Motor neuron (in vitro differentiated cells): ENCODE data around the gene SNRNP70. TPM values are rescaled to one million over a fixed set of nuclear protein-coding genes. Genes with fewer than 3 reads are reported as not detected.
"Not testable (repeated sequence)": the region's sequence is repeated elsewhere in the genome, so short reads cannot be mapped to it uniquely, and the experiment has no call there.

Source experiments
- ATAC-seq, 8 experiments: fragments of 200-7000 bp; cut with Tn5 transposase; replicated peaks in 6 of 8; 2 replicates each; pipeline ENCODE4 v1.8.0; 2021; ENCODE audit warnings: mild to moderate bottlenecking in 8 of 8, moderate library complexity in 8 of 8
- H3K27ac ChIP-seq, 2 donors: fragments of 250-450 bp; sonication (Bioruptor Pico); 2 replicates each; pipeline ENCODE4 v1.9.0; 2021; ENCODE audit warnings: antibody characterized with exemption in 2 of 2, mild to moderate bottlenecking in 2 of 2, moderate library complexity in 1 of 2
- H3K4me1 ChIP-seq, 2 donors: fragments of 250-450 bp; sonication (Bioruptor Pico); replicated peaks in 1 of 2; 2 replicates each; pipeline ENCODE4 v1.6.1; 2021; ENCODE audit warnings: antibody characterized with exemption in 2 of 2, mild to moderate bottlenecking in 2 of 2, moderate library complexity in 1 of 2
- H3K4me3 ChIP-seq, 5 donors: fragments of 250-450 bp; sonication (Bioruptor Pico); 2 replicates each; pipeline ENCODE4 v1.9.0; 2021; ENCODE audit warnings: antibody characterized with exemption in 5 of 5, mild to moderate bottlenecking in 5 of 5, moderate library complexity in 4 of 5
- WGBS, 10 experiments: fragments of 450-650 bp; shearing (Covaris generic); methylation state at CpG; one replicate each; pipeline ENCODE4 v1.0.0; 2022; 5-methylcytosine and 5-hydroxymethylcytosine counted together
- in situ Hi-C, 9 experiments: fragments of 400-800 bp; cut with MboI; loops; one replicate each; pipeline ENCODE4 v1.15.0; 2021; ENCODE audit warnings: low sequenced_read_pairs in 9 of 9, low pct_unique_long_range_greater_than_20kb in 2 of 9; ENCODE audit not compliant: unreplicated experiment in 9 of 9
- total RNA-seq, 8 experiments: library from RNA; unstranded; fragments of 300-600 nt; gene quantifications; 2 replicates each; pipeline versions ENCODE4 v1.2.3 to v1.2.4, GENCODE V29; 2022

Gene SNRNP70
- total RNA-seq, 8 experiments from 2014 or later: 101 to 312 (median 157) TPM

GRCh38 chr19:49071860-49072547, 13.2 kb upstream of the SNRNP70 start:
- Histone ChIP-seq H3K4me1 (peaks cover 0 to 3% of the 10 kb centered on the region in 2 donors), H3K27ac (no peak overlapping the region), H3K4me3 (peak overlapping the region in 4 of 5 donors; percentile 12 to 21 (median 19))
- 4 to 10% (median 5%) methylated on average over 2 to 12 of the region's 93 CpGs; no CpG with 5 or more reads in 7 of the 10 experiments for WGBS, 10 experiments
- in situ Hi-C loops: no loop called here
- peak in 6 of 8 experiments; percentile 23 to 76 (median 66) for ATAC-seq

- Histone ChIP-seq H3K4me3 (no peak overlapping the region), H3K27ac (no peak overlapping the region), H3K4me1 (peaks cover 0 to 3% of the 10 kb centered on the region in 2 donors)
- in situ Hi-C loops: no loop called here
- WGBS, 10 experiments: 43 to 87% (median 63%) methylated on average over 3 to 9 of the region's 23 CpGs
- peak in 1 of 8 experiments; percentile 58 for ATAC-seq
These were observed 11.5 kb upstream of the SNRNP70 start for GRCh38 chr19:49073514-49074378.

- H3K27ac ChIP-seq, ATAC-seq, H3K4me3 ChIP-seq, H3K4me1 ChIP-seq: not testable (repeated sequence)
- 0 to 100% methylated on average over 1 to 4 of the region's 9 CpGs; no CpG with 5 or more reads in 8 of the 10 experiments for WGBS, 10 experiments
- in situ Hi-C loops: loop anchor here in 5 of 9 experiments (25.0 kb wide), 1 partner anchor 137 kb away; no protein-coding TSS in a partner anchor
These were observed 10.4 kb upstream of the SNRNP70 start for GRCh38 chr19:49074869-49075268.

- Histone ChIP-seq H3K27ac (no peak overlapping the region), H3K4me1 (peaks cover 4 to 6% of the 10 kb centered on the region in 2 donors), H3K4me3 (no peak overlapping the region)
- WGBS, 10 experiments: 17 to 95% (median 73%) methylated on average over 2 to 3 of the region's 4 CpGs; no CpG with 5 or more reads in 3 of the 10 experiments
- in situ Hi-C loops: loop anchor here in 5 of 9 experiments (25.0 kb wide), 1 partner anchor 132 kb away; no protein-coding TSS in a partner anchor
- ATAC-seq: no peak
These were observed 4.9 kb upstream of the SNRNP70 start for GRCh38 chr19:49080392-49080791.

- no peak for ATAC-seq
- Histone ChIP-seq H3K4me1 (peaks cover 6 to 8% of the 10 kb centered on the region in 2 donors), H3K4me3 (no peak overlapping the region), H3K27ac (no peak overlapping the region)
- 33 to 60% (median 33%) methylated on average over 1 of the region's 1 CpG; no CpG with 5 or more reads in 7 of the 10 experiments for WGBS, 10 experiments
- in situ Hi-C loops: loop anchor here in 5 of 9 experiments (25.0 kb wide), 1 partner anchor 131 kb away; no protein-coding TSS in a partner anchor
These were observed 4.0 kb upstream of the SNRNP70 start for GRCh38 chr19:49081273-49081672.

GRCh38 chr19:49084206-49085019, 838 bp upstream of the SNRNP70 start:
- 35 to 100% (median 82%) methylated on average over 1 to 23 of the region's 26 CpGs for WGBS, 10 experiments
- ATAC-seq: no peak
- Histone ChIP-seq H3K4me1 (peaks cover 13 to 19% of the 10 kb centered on the region in 2 donors), H3K27ac (peak overlapping the region; percentile 75 to 83), H3K4me3 (peak overlapping the region; percentile 17 to 85 (median 27))
- in situ Hi-C loops: loop anchor here in 5 of 9 experiments (25.0 kb wide), 1 partner anchor 128 kb away; no protein-coding TSS in a partner anchor

GRCh38 chr19:49085868-49086232, 599 bp downstream of the SNRNP70 start:
- 0 to 6% (median 0%) methylated on average over 2 to 14 of the region's 14 CpGs; no CpG with 5 or more reads in 1 of the 10 experiments for WGBS, 10 experiments
- in situ Hi-C loops: loop anchor here in 5 of 9 experiments (25.0 kb wide), 1 partner anchor 126 kb away; no protein-coding TSS in a partner anchor
- peak in 1 of 8 experiments; percentile 1 for ATAC-seq
- H3K4me3 ChIP-seq: peak overlapping the region; percentile 71 to 85 (median 81)
- peaks cover 13 to 19% of the 10 kb centered on the region in 2 donors for H3K4me1 ChIP-seq
- H3K27ac ChIP-seq: peak overlapping the region; percentile 89 to 96

- whole genome bisulfite sequencing, 10 experiments: 0 to 94% (median 40%) methylated on average over 1 to 9 of the region's 11 CpGs; no CpG with 5 or more reads in 3 of the 10 experiments
- ATAC-seq: no peak
- Histone ChIP-seq H3K27ac (peak overlapping the region in 1 of 2 donors; percentile 96), H3K4me1 (peaks cover 13 to 19% of the 10 kb centered on the region in 2 donors), H3K4me3 (peak overlapping the region; percentile 71 to 85 (median 81))
- in situ Hi-C loops: loop anchor here in 5 of 9 experiments (25.0 kb wide), 1 partner anchor 126 kb away; no protein-coding TSS in a partner anchor
These were observed 1.0 kb downstream of the SNRNP70 start for GRCh38 chr19:49086296-49086695.

- 80 to 100% (median 95%) methylated on average over 2 to 13 of the region's 17 CpGs; no CpG with 5 or more reads in 2 of the 10 experiments for WGBS, 10 experiments
- peaks cover 4 to 8% of the 10 kb centered on the region in 2 donors for H3K4me1 ChIP-seq
- H3K27ac ChIP-seq: no peak overlapping the region
- ATAC-seq: no peak
- in situ Hi-C loops: loop anchor here in 5 of 9 experiments (25.0 kb wide), 1 partner anchor 121 kb away; no protein-coding TSS in a partner anchor
- H3K4me3 ChIP-seq: no peak overlapping the region
These were observed 6.3 kb downstream of the SNRNP70 start for GRCh38 chr19:49091391-49092038.

- in situ Hi-C loops: loop anchor here in 5 of 9 experiments (25.0 kb wide), 1 partner anchor 120 kb away; no protein-coding TSS in a partner anchor
- no peaks in the 10 kb centered on the region for H3K4me1 ChIP-seq
- no peak for ATAC-seq
- no peak overlapping the region for H3K4me3 ChIP-seq
- WGBS, 10 experiments: 64 to 100% (median 94%) methylated on average over 3 to 6 of the region's 6 CpGs; no CpG with 5 or more reads in 3 of the 10 experiments
- no peak overlapping the region for H3K27ac ChIP-seq
These were observed 7.4 kb downstream of the SNRNP70 start for GRCh38 chr19:49092686-49093085.
